Testis (tissue), 3 donors: Measurements from ENCODE around the gene NFKBIE. TPM values are rescaled to one million over a fixed set of nuclear protein-coding genes. Genes with fewer than 3 reads are reported as not detected.

Source experiments
- DNase-seq: peaks from one replicate; pipeline ENCODE4 v3.0.0-alpha.2; 2019
- H3K27ac ChIP-seq, 2 donors: fragments of 200-600 bp; sonication (generic); one replicate each; pipeline ENCODE4 v1.5.1; 2019
- H3K27me3 ChIP-seq: fragments of 200-600 bp; sonication (generic); one replicate; pipeline ENCODE4 v1.5.1; 2019
- H3K36me3 ChIP-seq: fragments of 200-600 bp; sonication (generic); one replicate; pipeline ENCODE4 v1.5.1; 2017; ENCODE audit warnings: low read depth; ENCODE audit errors: missing control alignments
- H3K4me1 ChIP-seq: fragments of 200-600 bp; sonication (generic); one replicate; pipeline ENCODE4 v1.5.1; 2019
- H3K4me3 ChIP-seq, 2 donors: fragments of 200-600 bp; sonication (generic); one replicate each; pipeline ENCODE4 v1.5.1; 2017 to 2019
- H3K9me3 ChIP-seq: fragments of 200-600 bp; sonication (generic); one replicate; pipeline ENCODE4 v1.5.1; 2017
- POLR2A ChIP-seq: fragments of 450-650 bp; IDR thresholded peaks from one replicate; pipeline ENCODE4 v1.6.1; 2017; ENCODE audit warnings: antibody characterized with exemption, mild to moderate bottlenecking, moderate library complexity
- WGBS, 2 donors: methylation state at CpG; one replicate each; pipeline ENCODE4 v1.1.5; 2018; 5-methylcytosine and 5-hydroxymethylcytosine counted together
- intact Hi-C: fragments of 100-400 bp; cut with DNase I; formaldehyde crosslinking; loops from one replicate; pipeline ENCODE4 v1.15.1; 2023; ENCODE audit warnings: low total_unique reads
- polyA plus RNA-seq: library from polyadenylated mRNA; stranded (reverse); fragments of 350-450 nt; fragmentation: Illumina TruSeq; extraction: RNeasy Lipid Tissue Mini Kit (QIAGEN cat#74804); gene quantifications from one replicate; pipeline ENCODE4 v1.2.3, GENCODE V29; 2014; ENCODE audit warnings: low read depth, low replicate concordance; ENCODE audit not compliant: insufficient read depth
- total RNA-seq, 2 donors: library from RNA; depleted of rRNA; stranded (reverse); fragments of >200 nt; gene quantifications; one replicate each; pipeline ENCODE4 v1.2.3, GENCODE V29; 2016
- TF ChIP-seq, protein P1 (sequence below), 3 experiments: fragments of 450-650 bp in 2 of 3; fragments of 200-600 bp in 1 of 3; sonication (generic) in 1 of 3; IDR thresholded peaks; one replicate each; pipeline ENCODE4 v1.5.1; 2016 to 2019; ENCODE audit warnings: antibody characterized with exemption in 3 of 3, mild to moderate bottlenecking in 2 of 3, moderate library complexity in 1 of 3

NFKBIE gene
- total and polyA plus RNA-seq, 3 donors from 2014 or later: 13.1 to 29.2 (median 18.3) TPM

DNA sequence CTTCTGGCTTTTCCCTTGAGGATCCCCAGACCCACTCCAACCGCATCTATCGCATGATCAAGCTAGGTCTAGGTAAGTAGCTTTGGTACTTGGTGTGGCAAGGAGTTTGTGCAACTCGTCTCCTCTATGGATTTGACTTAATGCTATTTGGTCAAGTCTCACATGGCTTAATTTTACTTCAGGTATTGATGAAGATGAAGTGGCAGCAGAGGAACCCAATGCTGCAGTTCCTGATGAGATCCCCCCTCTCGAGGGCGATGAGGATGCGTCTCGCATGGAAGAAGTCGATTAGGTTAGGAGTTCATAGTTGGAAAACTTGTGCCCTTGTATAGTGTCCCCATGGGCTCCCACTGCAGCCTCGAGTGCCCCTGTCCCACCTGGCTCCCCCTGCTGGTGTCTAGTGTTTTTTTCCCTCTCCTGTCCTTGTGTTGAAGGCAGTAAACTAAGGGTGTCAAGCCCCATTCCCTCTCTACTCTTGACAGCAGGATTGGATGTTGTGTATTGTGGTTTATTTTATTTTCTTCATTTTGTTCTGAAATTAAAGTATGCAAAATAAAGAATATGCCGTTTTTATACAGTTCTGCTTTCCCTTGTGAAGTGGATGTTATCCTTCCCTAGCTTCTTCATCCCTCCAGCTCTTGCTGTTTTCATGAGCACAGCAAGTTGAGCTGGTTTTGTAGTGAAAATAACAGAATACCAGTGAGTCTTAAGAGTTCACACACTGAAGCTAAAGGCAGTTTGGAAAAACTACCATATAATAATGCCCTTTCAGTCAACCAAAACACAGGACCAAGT lies 11.8 kb downstream of the NFKBIE start:
- Histone ChIP-seq H3K9me3 (no peaks in the 10 kb centered on the region), H3K27ac (no peak overlapping the region), H3K36me3 (no peaks in the 10 kb centered on the region), H3K4me3 (no peak overlapping the region), H3K27me3 (no peaks in the 10 kb centered on the region), H3K4me1 (peaks cover 15% of the 10 kb centered on the region)
- intact Hi-C loops: no loop called here
- peak; percentile 43 for DNase-seq
- 70 to 76% methylated on average over 10 of the region's 10 CpGs for WGBS, 2 donors
- TF ChIP-seq, protein P1, sequence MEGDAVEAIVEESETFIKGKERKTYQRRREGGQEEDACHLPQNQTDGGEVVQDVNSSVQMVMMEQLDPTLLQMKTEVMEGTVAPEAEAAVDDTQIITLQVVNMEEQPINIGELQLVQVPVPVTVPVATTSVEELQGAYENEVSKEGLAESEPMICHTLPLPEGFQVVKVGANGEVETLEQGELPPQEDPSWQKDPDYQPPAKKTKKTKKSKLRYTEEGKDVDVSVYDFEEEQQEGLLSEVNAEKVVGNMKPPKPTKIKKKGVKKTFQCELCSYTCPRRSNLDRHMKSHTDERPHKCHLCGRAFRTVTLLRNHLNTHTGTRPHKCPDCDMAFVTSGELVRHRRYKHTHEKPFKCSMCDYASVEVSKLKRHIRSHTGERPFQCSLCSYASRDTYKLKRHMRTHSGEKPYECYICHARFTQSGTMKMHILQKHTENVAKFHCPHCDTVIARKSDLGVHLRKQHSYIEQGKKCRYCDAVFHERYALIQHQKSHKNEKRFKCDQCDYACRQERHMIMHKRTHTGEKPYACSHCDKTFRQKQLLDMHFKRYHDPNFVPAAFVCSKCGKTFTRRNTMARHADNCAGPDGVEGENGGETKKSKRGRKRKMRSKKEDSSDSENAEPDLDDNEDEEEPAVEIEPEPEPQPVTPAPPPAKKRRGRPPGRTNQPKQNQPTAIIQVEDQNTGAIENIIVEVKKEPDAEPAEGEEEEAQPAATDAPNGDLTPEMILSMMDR (IDR thresholded peaks at IDR 0.05): peak in 2 of 3 experiments; percentile 15 to 19
- TF ChIP-seq POLR2A: no peak

DNA sequence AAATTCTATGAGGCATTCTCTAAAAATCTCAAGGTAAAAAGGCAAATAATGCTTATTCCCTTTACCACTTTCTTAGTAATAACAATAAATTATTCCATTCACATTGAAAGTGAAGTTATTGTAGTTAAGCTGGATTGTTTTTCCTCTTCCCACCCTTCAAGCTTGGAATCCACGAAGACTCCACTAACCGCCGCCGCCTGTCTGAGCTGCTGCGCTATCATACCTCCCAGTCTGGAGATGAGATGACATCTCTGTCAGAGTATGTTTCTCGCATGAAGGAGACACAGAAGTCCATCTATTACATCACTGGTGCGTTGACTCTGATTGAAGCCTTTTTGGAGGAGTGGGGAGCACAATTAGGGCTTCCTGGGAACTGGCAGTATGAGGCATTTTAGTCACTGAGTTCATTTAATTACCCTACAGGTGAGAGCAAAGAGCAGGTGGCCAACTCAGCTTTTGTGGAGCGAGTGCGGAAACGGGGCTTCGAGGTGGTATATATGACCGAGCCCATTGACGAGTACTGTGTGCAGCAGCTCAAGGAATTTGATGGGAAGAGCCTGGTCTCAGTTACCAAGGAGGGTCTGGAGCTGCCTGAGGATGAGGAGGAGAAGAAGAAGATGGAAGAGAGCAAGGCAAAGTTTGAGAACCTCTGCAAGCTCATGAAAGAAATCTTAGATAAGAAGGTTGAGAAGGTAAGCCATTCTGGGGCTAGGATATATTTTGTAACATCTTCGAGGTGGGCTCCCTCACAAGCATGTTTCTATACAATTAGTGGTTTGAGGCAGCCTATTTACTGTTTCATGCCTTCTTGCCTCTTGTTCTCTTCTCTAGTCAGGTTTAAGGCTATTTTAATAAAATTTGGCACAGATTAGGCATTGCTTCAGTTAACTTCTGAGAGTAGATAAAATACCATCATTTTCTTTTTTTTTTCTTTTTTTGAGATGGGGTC lies 13.5 kb downstream of the NFKBIE start:
- H3K27ac ChIP-seq: no peak overlapping the region
- no peak for TF ChIP-seq POLR2A
- TF ChIP-seq, protein P1 (IDR thresholded peaks at IDR 0.05): no peak
- no peak overlapping the region for H3K4me3 ChIP-seq
- H3K27me3 ChIP-seq: no peaks in the 10 kb centered on the region
- no peaks in the 10 kb centered on the region for H3K36me3 ChIP-seq
- H3K9me3 ChIP-seq: no peaks in the 10 kb centered on the region
- DNase-seq: no peak
- 84 to 93% methylated on average over 14 of the region's 14 CpGs for WGBS, 2 donors
- intact Hi-C loops: no loop called here
- H3K4me1 ChIP-seq: peaks cover 11% of the 10 kb centered on the region

DNA sequence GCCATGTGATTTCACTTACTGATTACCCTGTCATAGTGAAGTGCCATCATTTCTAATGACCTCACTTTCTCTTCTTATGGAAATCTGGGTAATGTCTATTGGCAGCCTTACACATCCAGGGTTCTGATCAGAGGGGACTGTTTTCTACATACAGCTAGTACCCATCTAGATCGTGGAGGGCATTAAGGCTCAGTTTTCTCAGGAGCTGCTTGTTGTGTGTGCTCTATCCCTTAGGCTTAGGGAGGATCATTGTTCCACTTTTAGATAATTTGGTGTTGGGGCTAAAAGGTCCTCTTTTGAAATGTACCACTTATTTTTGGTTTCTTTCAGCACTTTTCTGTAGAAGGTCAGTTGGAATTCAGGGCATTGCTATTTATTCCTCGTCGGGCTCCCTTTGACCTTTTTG lies 14.6 kb downstream of the NFKBIE start:
- Histone ChIP-seq H3K27me3 (no peaks in the 10 kb centered on the region), H3K27ac (no peak overlapping the region), H3K4me1 (peaks cover 5% of the 10 kb centered on the region), H3K4me3 (no peak overlapping the region), H3K36me3 (no peaks in the 10 kb centered on the region), H3K9me3 (no peaks in the 10 kb centered on the region)
- WGBS, 2 donors: 56 to 60% methylated on average over 3 of the region's 3 CpGs
- TF ChIP-seq, protein P1 (IDR thresholded peaks at IDR 0.05): no peak
- TF ChIP-seq POLR2A: no peak
- no peak for DNase-seq
- intact Hi-C loops: no loop called here

DNA sequence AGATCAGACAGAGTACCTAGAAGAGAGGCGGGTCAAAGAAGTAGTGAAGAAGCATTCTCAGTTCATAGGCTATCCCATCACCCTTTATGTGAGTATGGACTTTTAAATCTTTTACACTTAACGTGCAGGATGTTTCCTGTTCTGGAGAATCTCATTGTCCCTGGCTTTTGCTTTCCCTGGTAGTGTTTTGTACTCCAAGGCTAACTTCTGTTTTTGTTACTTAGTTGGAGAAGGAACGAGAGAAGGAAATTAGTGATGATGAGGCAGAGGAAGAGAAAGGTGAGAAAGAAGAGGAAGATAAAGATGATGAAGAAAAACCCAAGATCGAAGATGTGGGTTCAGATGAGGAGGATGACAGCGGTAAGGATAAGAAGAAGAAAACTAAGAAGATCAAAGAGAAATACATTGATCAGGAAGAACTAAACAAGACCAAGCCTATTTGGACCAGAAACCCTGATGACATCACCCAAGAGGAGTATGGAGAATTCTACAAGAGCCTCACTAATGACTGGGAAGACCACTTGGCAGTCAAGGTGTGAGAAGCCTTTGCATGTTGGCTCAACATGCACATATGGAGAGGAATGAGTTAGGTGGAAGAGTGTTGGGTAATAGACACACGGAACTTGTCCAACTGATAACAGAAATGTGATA lies 15.2 kb downstream of the NFKBIE start:
- peaks cover 9% of the 10 kb centered on the region for H3K4me1 ChIP-seq
- TF ChIP-seq, protein P1 (IDR thresholded peaks at IDR 0.05): no peak
- TF ChIP-seq POLR2A: no peak
- no peaks in the 10 kb centered on the region for H3K9me3 ChIP-seq
- H3K27me3 ChIP-seq: no peaks in the 10 kb centered on the region
- 62 to 69% methylated on average over 6 of the region's 6 CpGs for WGBS, 2 donors
- no peak for DNase-seq
- no peaks in the 10 kb centered on the region for H3K36me3 ChIP-seq
- no peak overlapping the region for H3K27ac ChIP-seq
- H3K4me3 ChIP-seq: no peak overlapping the region
- intact Hi-C loops: no loop called here
